HG03520 (cell line): Measurements from ENCODE around the gene DCC.

Source experiments
- ATAC-seq: cut with Tn5 transposase; IDR thresholded peaks from one replicate; pipeline ENCODE4 v1.9.1; 2021; ENCODE audit warnings: mild to moderate bottlenecking, moderate library complexity; ENCODE audit not compliant: unreplicated experiment

DCC gene

DNA sequence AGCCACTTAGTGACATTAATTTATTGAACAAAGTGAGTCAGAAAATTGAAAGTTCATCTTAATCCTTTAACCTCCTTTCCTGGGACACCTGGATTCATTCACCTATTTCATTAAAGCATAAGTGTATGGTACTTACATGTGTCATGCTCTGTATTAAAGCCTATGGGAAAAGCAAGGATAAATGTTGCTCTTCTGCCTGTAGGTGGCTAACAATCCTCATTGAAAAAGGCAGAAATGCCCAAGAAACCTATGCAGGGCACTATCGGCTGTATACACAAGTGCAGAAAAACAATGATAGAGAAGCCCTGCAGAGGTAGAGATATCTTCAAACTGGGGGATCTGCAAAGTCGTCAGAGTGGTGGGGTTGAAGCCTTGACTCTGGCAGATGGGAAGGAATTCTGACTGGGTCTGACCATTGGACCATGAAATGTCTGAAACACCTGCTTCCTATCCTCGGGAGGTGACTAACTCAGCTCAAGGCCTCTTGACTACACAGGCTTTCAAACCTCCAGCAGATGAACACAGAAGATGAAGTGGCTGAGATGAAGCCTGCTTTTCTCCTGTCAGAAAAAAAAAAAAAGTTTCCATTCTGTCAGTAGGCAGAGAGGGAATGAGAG lies 83.1 kb downstream of the DCC start:
- ATAC-seq: no peak

DNA sequence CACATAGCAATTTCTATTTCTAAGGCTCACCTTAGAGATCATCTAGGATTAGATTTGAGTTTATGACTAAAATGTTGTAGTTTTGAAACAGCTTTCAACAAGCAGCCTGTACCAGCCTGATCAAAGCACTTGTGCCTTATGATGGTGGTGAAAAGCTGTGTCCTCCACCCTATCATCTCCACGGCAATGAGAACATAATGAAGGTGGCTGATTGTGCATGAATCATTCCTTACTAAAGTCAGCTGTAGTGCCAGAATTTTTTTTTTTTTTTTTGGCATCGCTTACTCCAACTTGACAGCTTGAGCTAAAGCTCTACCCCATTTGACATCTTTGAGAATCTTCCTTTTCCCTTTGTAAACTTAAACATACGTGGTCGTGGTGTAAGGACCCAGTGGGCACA lies 86.0 kb downstream of the DCC start:
- no peak for ATAC-seq

DNA sequence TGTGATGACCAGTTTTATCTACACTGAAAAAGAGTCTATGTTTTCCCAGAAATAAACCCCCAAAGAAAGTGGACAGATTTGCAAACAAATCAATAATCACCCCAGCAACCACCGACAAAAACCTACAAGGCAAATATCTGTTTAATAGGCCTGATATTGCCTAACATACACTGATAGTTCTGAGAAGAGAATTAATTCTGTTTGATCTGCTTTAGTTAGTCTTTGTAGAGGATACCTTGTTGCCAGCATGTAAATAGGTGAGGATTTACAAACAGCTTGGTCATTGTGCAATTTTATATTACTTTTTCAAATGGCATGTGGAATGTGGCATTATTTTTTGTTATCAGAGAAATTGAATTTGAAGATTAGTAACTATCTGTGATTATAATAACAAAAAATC lies 86.5 kb downstream of the DCC start:
- no peak for ATAC-seq

DNA sequence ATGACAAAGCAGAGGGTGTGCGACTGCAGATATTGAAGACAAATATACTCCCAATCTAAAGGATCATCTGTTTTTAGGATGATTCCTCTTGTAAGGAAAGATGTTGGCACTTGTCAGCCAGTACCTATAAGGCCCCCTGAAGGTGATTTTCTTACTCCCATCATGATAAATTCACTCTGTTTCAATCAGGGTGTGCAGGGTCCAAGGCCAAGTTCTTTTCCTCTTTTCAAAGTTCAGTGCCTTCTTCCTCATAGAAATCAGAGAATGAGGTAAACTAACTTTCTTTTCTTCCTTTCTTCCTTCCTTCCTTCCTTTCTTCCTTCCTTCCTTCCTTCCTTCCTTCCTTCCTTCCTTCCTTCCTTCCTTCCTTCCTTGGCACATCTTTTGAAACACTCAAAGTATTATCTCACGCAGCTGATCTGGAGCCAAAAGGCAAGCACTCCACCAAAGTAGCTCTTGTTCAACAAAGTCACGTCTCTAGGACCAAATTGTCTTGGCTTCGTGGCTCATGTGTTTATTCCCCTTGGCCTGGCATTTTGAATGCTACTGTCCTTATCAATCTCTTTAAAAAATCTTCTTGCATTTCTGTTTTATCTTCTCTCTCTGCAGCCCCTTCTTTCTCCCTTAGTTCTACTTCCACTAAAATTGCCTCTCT lies 87.7 kb downstream of the DCC start:
- ATAC-seq: no peak

DNA sequence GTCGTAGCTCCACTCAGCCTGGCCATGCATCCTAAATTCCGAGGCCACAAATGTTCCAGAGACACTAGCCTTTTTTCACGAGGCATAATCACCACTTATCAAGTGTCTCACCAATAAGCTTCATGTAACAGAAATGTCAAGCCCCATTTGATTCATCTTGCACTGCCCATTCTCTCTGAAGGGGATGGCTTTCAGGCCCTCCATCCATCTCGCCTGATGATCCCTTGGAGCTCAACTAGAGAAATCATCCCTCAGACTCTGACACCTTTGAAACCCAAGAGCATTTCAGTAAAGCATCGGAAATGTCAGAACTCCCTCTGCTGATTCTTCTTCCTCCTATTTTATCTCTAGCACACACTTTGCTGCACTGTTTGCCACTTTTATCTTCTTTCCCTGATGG lies 91.7 kb downstream of the DCC start:
- no peak for ATAC-seq

DNA sequence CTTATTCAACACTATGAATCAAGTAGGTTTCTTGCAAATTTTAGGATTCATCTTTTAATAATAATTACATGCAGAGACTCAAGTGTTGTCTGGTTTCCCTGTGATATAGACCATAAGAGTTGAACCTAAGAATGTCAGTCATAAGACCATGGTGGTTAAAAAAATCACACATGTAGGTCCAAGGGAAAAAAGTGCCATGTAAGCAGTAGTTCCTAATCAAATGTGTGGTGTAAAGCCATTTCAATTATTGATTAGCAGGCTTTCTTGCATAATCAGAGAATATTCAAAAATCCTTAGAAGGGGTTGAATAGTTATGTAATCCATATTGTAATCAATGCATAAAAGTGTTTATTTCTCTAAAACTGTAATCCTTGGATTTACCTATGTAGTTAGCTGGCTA lies 93.8 kb downstream of the DCC start:
- no peak for ATAC-seq

DNA sequence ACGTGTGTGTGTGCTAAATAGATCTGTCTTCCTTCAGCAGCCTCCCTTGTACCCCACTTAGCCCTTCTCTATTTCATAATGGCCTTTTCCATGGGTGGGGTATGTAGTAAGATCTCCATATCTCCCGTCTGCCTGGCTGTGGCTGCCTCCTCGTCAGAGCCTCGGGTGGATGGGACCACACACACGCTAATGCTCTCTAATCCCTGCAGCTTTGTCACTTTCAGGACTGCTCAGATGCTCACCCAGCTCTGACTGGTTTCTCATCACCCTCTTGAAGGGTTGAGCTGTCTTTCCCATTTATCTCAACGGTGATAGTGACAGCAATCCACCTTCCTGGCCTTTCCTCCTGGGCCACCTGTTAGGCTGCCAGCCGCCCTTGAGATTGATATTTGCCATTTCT lies 95.3 kb downstream of the DCC start:
- ATAC-seq: no peak

DNA sequence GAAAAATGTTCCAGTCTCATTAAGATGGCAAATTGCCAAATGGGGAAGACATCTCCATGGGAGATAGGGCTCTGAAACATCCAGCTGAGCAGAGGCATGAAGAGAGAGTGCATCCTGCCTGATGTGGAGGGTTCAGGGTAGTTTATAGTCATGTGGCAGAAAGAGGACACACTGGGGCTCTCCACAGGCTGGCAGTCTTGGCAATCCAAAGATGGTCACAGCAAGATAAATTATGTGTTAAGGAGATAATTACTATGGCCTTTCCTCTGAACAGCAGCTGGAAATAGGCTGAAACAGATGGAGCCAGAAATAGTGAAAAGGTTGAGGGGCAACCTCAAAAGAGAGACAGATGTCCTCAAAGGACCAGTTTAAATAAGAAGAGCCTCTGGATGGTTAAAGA lies 97.2 kb downstream of the DCC start:
- ATAC-seq: no peak

DNA sequence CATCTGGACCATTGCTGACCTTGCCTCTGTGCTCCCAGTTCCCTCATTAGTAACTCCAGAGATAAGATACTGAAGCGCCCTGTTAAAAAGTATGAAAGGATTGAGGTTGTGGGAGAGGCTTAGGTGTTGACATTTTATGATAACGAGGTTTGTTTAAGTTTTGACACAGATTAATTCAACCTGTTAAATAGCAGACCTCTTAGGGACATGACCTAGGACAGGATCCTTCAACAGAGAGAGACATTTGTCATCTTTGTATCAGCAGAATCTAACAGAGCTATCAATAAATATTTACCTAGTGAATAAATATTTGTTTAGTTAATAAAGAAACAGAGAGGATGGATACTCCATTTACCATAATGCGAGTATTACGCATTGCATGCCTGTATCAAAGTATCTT lies 99.5 kb downstream of the DCC start:
- no peak for ATAC-seq

DNA sequence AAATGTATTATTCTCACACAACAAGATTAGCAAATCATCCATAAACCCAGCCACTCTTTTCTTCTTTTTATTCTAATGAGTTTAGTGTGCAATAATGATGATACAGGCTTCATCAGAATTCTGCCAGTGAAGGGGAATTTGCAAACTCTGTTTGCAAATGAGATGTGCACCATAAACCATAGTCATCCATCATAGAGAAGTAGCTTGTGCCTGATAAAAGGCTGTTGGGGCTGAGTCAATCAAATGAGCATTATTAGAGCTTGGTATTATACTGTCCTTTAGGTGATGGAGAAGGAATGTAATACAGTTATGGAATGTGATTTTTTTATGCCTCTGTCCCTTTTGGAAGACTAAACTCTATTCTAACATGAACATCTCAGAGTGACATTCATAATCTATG lies 101.8 kb downstream of the DCC start:
- no peak for ATAC-seq

DNA sequence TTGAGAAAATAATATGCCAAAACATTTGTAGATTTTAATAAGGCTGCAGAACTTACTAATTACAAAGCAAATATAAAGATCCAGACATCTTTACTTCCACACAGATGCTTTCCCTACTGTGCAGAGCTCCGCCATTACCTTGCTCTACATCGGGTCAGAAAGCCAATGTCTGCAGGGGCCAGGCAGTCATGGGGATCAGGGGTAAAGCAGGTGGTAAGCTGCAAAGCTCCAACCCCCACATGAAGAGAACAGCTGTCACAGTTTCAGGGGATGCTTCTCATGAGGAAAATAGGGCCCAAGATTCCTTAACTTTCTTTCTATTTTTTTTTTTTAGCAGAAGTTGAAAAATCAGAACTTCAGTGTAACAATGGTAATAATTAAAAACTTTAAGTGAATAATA lies 102.7 kb downstream of the DCC start:
- ATAC-seq: no peak

DNA sequence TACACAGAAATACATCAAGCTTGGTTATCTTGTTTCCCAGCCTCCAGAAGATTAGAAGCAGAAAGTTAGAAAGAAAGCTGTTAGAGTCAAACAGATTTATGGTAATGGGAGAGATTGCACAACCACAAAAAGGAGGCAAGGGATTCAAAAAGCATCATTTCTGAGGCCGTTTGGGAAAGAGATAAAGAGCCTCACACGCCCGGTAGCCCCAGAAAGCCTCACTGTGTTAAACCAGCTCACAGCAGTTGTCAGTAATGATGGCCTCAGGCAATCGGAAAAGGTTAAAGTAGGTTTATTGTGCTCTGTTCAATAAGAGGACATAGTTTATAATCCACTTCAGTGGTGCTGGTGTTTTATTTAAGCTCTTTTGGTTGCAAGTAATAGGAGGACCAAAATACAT lies 111.3 kb downstream of the DCC start:
- ATAC-seq: no peak

DNA sequence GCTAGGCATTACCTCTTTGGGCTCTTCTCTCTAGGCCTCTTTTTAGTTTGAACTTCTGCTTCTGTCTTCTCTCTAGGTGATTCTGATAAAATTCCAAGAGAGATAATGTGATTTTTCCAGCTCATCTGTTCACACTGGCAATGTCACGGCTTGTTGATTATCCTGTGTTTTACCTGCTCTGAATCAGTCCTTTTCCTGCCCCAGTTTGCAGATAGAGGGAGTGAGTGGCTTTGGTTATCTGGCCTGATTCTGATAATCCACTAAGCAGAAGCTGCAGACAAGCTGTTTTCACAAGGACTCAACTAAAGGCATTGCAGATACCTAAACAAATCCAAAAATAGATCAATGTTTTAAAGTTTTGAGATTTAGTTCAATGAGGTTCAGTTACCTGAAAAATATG lies 111.9 kb downstream of the DCC start:
- no peak for ATAC-seq

DNA sequence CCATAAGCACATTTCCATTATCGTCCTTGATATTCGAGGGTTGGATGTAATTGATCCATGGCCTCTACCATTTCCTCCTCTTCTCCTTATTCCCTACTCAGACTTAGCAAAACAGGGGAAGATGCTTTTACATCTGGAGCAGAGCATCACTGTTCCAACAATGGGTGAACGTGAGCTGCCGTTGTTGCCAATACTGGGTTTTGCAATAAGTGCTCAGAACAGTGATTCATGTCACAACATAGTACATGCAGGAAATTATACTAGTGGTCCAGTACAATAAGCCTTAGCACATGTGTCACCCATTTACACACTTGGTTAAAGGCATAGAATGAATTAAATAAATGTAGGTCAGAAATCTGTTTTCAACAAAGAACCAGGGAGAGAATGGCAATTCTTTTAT lies 112.4 kb downstream of the DCC start:
- ATAC-seq: no peak

DNA sequence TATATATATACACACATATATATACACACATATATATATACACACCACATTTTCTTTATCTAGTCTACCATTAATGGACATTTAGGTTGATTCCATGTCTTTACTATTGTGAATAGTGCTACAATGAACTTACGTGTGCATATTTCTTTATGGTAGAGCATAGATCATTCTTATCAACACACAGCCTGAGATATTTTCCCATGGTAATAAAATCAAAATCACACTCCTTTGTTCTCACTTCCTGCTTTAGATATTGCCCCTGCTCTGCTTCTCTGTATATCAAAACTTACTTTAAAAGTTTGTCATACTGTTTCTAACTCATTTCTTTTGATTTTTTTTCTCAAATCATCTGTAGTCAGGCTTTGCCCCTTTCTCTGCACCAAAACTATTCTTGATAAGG lies 119.9 kb downstream of the DCC start:
- no peak for ATAC-seq

DNA sequence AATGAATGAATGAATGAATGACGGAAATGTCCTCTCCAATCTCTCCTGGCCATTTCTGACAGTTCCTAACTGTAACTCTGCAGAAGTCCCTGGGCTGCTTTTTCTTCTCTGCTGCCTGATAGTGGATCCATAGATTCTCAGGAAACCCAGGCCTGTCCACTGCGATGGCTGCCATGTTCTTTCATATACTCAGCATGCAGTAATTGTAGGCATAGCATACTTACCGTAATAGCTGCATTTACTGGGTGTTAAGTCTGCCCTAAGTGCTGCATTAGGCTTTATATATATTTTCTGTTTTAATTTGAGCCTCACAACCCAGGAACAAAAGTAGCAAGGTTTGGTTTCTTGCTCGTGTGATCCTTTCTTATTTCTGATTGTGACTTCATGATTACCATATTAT lies 122.9 kb downstream of the DCC start:
- no peak for ATAC-seq

DNA sequence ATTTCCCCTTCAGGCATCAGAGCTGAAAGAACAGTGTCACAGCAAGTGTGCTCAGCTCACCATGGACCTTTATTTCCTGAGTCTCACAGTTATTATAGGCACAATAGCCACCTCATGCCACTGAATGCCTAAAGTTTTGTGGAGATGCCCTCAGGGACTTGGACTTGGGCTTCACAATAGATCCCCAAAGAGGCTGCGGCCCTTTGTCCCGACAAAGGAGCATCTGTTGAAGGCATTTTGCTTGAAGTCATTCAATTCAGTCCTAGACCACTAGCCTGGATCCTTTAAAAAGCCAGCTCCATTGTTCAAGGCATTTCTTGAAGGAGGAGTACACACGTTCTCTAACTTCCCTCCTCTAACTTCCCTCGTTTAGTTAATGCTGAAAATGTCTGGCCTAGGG lies 125.4 kb downstream of the DCC start:
- no peak for ATAC-seq

DNA sequence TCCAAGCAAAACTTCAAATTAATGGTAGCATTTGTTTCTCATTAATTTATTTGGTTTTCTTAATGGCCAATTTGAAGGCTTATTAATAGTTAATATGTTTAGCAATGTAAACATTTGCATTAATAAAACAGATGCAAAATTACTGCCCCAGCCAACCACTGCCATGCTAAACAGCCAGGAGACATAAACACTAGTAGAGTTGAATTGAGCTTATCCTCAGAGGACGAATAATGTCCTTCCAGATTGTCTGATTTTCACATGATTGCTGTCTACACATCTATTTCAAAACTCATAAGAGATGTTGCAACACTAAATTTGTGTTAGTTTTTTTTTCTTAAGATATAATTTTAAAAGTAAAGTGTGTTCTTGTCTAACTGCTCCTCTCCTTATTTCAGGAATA lies 128.5 kb downstream of the DCC start:
- ATAC-seq: no peak

DNA sequence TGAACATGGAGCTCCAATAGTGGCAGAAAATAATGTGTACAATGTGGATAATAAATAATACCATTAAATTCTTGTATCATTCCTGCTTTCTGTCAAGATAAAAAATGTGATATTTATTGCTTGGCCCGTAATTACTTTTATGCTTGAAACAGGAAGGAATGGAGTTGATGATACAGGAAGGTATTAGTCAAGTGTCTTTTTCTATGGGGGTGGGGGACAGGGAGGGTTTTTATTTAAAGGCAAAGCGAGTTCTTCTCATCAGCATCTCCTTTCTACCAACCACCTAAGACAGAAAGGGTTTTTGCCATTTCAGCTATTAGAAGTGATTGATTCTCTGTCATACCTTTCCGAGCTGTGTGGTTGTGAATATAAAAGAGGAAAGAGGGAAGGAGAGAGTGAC lies 135.3 kb downstream of the DCC start:
- ATAC-seq: no peak

DNA sequence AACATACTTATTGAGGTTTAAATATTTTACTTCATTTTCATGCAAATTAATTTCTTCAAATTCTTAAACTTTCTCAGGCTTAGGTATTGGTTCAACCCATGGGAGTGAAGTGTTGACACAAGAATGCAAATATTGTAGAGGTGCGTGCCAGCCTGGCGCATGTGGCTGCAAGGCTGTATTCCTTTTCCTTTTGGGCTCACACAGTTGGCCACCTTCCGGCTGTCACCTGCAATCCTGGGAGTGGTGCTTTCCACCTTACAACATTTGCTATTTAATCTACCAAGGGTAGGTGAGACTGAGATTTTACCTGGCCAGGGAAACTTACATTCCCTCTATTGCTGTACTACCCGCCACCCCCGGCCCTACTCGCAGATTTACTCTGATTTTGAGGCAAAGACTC lies 141.1 kb downstream of the DCC start:
- ATAC-seq: no peak

DNA sequence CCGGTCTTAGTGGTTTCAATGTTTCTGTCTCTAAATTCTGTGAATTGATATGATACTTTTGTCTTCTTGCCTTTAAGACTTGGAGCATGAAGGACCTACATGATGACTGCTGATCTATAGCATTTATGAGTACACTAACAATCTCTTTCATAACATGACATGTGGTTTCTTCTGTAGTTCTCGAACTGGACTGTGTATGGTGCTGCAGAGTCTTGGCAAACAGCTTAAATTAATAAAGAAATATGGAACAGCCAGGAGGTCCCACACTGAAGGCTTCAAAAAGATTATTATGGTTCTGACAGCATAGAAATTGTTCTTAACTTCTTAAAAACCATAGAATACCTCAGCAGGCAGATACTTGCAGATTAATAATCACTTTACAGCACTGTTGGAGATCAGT lies 145.0 kb downstream of the DCC start:
- no peak for ATAC-seq

DNA sequence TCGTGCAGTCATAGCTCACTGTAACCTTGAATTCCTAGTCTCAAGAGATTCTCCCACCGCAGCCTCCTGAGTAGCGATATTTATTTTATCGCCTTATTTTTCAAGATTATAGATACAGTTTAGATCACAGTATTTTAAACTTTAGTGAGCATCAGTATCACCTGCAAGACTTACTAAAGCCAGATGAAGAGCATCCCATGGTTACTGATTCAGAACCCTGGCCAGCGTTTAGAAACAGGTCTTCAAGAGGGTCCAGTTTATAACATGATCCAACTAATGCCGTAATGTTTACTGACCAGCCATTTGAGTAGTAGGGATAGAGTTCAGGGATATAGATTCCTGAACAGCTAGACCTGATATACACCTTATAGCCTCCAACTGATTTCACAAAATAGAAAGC lies 146.1 kb downstream of the DCC start:
- ATAC-seq: no peak
